IMR-90 (cell line): Measurements from ENCODE around the gene MKNK2. TPM values are rescaled to one million over a fixed set of nuclear protein-coding genes. Genes with fewer than 3 reads are reported as not detected.
A peak's percentile ranks its signal among the peaks of the same experiment; 100 is the strongest.

Experiments used
- ATAC-seq: fragments of 200-7000 bp; cut with Tn5 transposase; 2 replicates; pipeline ENCODE4 v1.9.1; 2020; ENCODE audit warnings: low read depth, mild to moderate bottlenecking, moderate library complexity
- BruUV-seq: library from RNA; stranded (reverse); fragments of 400-500 nt; replicated peaks from 2 replicates; lab custom pipeline; 2021; lab: Mats Ljungman, UMichigan
- CTCF ChIA-PET: fragments of 300-600 bp; formaldehyde crosslinking; extraction: SDS; loops from one replicate; lab custom pipeline; 2021; ENCODE audit warnings: antibody characterized with exemption; lab: Yijun Ruan, JAX
- POLR2A ChIA-PET: fragments of 300-600 bp; sonication (Branson Sonifier 250); formaldehyde crosslinking; loops from one replicate; lab custom pipeline; 2022; ENCODE audit warnings: antibody characterized with exemption; ENCODE audit not compliant: unreplicated experiment; lab: Charles Lee
- DNase-seq: peaks from one replicate; pipeline ENCODE4 v3.0.0; 2013
- H2AFZ ChIP-seq: replicated peaks from 2 replicates; pipeline ENCODE3; 2013; ENCODE audit warnings: low read length, mild to moderate bottlenecking; ENCODE audit not compliant: poor library complexity
- H2AK5ac ChIP-seq: 2 replicates; pipeline ENCODE4 v1.6.1; 2013; ENCODE audit warnings: low read depth, low read length, inconsistent platforms
- H2AK9ac ChIP-seq: replicated peaks from 2 replicates; pipeline ENCODE3; 2013; ENCODE audit warnings: mild to moderate bottlenecking, low read depth, low read length, moderate library complexity; ENCODE audit not compliant: poor library complexity
- H2BK120ac ChIP-seq: 2 replicates; pipeline ENCODE4 v1.6.1; 2013; ENCODE audit warnings: low read depth, low read length, inconsistent platforms
- H2BK15ac ChIP-seq: 3 replicates; pipeline ENCODE4 v1.6.1; 2013; ENCODE audit warnings: low read depth, low read length, inconsistent platforms
- H2BK20ac ChIP-seq: 2 replicates; pipeline ENCODE4 v1.6.1; 2013; ENCODE audit warnings: low read depth, mild to moderate bottlenecking, inconsistent platforms, low read length, moderate library complexity
- H2BK5ac ChIP-seq: 2 replicates; pipeline ENCODE4 v1.6.1; 2013; ENCODE audit warnings: mild to moderate bottlenecking, low read depth, low read length, inconsistent platforms; ENCODE audit not compliant: poor library complexity, severe bottlenecking
- H3K14ac ChIP-seq: replicated peaks from 2 replicates; pipeline ENCODE4 v1.6.1; 2013; ENCODE audit warnings: low read depth, low read length, inconsistent platforms
- H3K18ac ChIP-seq: 2 replicates; pipeline ENCODE4 v1.6.1; 2013; ENCODE audit warnings: low read depth, low read length, control low read depth
- H3K23ac ChIP-seq: 2 replicates; pipeline ENCODE4 v1.6.1; 2013; ENCODE audit warnings: low read depth, low read length, inconsistent platforms
- H3K27ac ChIP-seq: 2 replicates; pipeline ENCODE4 v1.5.1; 2013; ENCODE audit warnings: mild to moderate bottlenecking, control low read depth, low read length; ENCODE audit not compliant: insufficient read depth
- H3K27me3 ChIP-seq: 2 replicates; pipeline ENCODE4 v1.6.1; 2013; ENCODE audit warnings: low read length; ENCODE audit not compliant: control insufficient read depth, insufficient read depth
- H3K36me3 ChIP-seq: 2 replicates; pipeline ENCODE4 v1.6.1; 2013; ENCODE audit warnings: low read length, mixed read lengths; ENCODE audit not compliant: control insufficient read depth, insufficient read depth
- H3K4ac ChIP-seq: 2 replicates; pipeline ENCODE4 v1.6.1; 2013; ENCODE audit warnings: low read depth, low read length, inconsistent platforms
- H3K4me1 ChIP-seq: 2 replicates; pipeline ENCODE4 v1.6.1; 2013; ENCODE audit warnings: low read length, mixed read lengths; ENCODE audit not compliant: control insufficient read depth, insufficient read depth
- H3K4me2 ChIP-seq: 2 replicates; pipeline ENCODE4 v1.6.1; 2013; ENCODE audit warnings: low read depth, mild to moderate bottlenecking, control low read depth, low read length, moderate library complexity
- H3K4me3 ChIP-seq: 2 replicates; pipeline ENCODE4 v1.5.1; 2013; ENCODE audit warnings: low read depth, mild to moderate bottlenecking, control low read depth, low read length, moderate library complexity; ENCODE audit not compliant: insufficient read depth
- H3K56ac ChIP-seq: 2 replicates; pipeline ENCODE4 v1.6.1; 2013; ENCODE audit warnings: low read length, inconsistent platforms; ENCODE audit not compliant: insufficient read depth; ENCODE audit errors: extremely low read depth
- H3K79me1 ChIP-seq, 2 experiments: 2 replicates each; pipeline ENCODE4 v1.6.1; 2013; ENCODE audit warnings: low read length in 2 of 2, inconsistent platforms in 1 of 2, low read depth in 1 of 2
- H3K9ac ChIP-seq: 2 replicates; pipeline ENCODE4 v1.6.1; 2013; ENCODE audit warnings: low read depth, low read length, control low read depth
- H3K9me1 ChIP-seq: 2 replicates; pipeline ENCODE4 v1.6.1; 2013; ENCODE audit warnings: low read length, inconsistent platforms; ENCODE audit not compliant: insufficient read depth
- H3K9me3 ChIP-seq: 2 replicates; pipeline ENCODE4 v1.6.1; 2013; ENCODE audit warnings: low read length; ENCODE audit not compliant: control insufficient read depth, insufficient read depth
- H4K20me1 ChIP-seq: 2 replicates; pipeline ENCODE4 v1.6.1; 2013; ENCODE audit warnings: low read length, inconsistent platforms; ENCODE audit not compliant: insufficient read depth
- H4K5ac ChIP-seq: 2 replicates; pipeline ENCODE4 v1.6.1; 2013; ENCODE audit warnings: mild to moderate bottlenecking, low read depth, low read length, control low read depth
- H4K8ac ChIP-seq, 2 experiments: 2 replicates each; pipeline ENCODE4 v1.6.1; 2013; ENCODE audit warnings: low read depth in 2 of 2, low read length in 2 of 2, control low read depth in 1 of 2, inconsistent platforms in 1 of 2
- H4K91ac ChIP-seq: 2 replicates; pipeline ENCODE4 v1.6.1; 2013; ENCODE audit warnings: low read depth, low read length, inconsistent platforms; ENCODE audit not compliant: insufficient read depth
- CEBPB ChIP-seq: IDR thresholded peaks from 2 replicates; pipeline ENCODE4 v1.6.1; 2012; ENCODE audit warnings: low read depth, low read length, improper control_type of control experiment
- MAZ ChIP-seq: IDR thresholded peaks from 2 replicates; pipeline ENCODE4 v1.6.1; 2012; ENCODE audit warnings: low read depth, mild to moderate bottlenecking, low read length, improper control_type of control experiment, moderate library complexity, borderline replicate concordance
- POLR2A ChIP-seq: IDR thresholded peaks from 2 replicates; pipeline ENCODE4 v1.6.1; 2012; ENCODE audit warnings: mild to moderate bottlenecking, low read depth, low read length
- RFX5 ChIP-seq: IDR thresholded peaks from 2 replicates; pipeline ENCODE4 v1.8.0; 2012; ENCODE audit warnings: low read depth, mild to moderate bottlenecking, low read length, moderate library complexity
- WGBS, 2 experiments: methylation state at CpG; one replicate each; pipeline versions ENCODE4 v1.1.5 to v1.1.7; 2013; ENCODE audit warnings: missing lambda C conversion rate in 2 of 2; ENCODE audit not compliant: insufficient read length in 1 of 2; ENCODE audit errors: extremely low coverage in 2 of 2; 5-methylcytosine and 5-hydroxymethylcytosine counted together
- dilution Hi-C: fragments of 300-500 bp; cut with HindIII; formaldehyde crosslinking; loops from one replicate; pipeline ENCODE4 v1.14.3; 2018; ENCODE audit warnings: low sequenced_read_pairs; ENCODE audit not compliant: unreplicated experiment
- in situ Hi-C: fragments of 300-500 bp; cut with MboI; formaldehyde crosslinking; loops from 3 replicates; pipeline ENCODE4 v1.14.3; 2019; ENCODE audit warnings: low sequenced_read_pairs, inconsistent platforms, mixed read lengths
- intact Hi-C: fragments of 100-400 bp; cut with micrococcal nuclease; formaldehyde crosslinking; loops from 2 replicates; pipeline ENCODE4 v1.10.0; 2022
- polyA plus RNA-seq, 3 experiments: library from polyadenylated mRNA; depleted of rRNA; stranded (reverse); fragments of >200 nt; gene quantifications; 2 replicates each; pipeline ENCODE4 v1.2.3, GENCODE V29; 2012; ENCODE audit warnings: low replicate concordance in 1 of 3
- total RNA-seq: library from RNA; depleted of rRNA; stranded (reverse); fragments of >200 nt; gene quantifications from 2 replicates; pipeline ENCODE4 v1.2.3, GENCODE V29; 2012
- TF ChIP-seq, protein P1 (sequence below): fragments of 150-350 bp; IDR thresholded peaks from 2 replicates; pipeline ENCODE4 v1.6.1; 2017; ENCODE audit warnings: mild to moderate bottlenecking, antibody characterized with exemption, low read length, low read depth

Gene MKNK2
- total and polyA plus RNA-seq, 2 of the 4 experiments (the other 2 are of a cell fraction) = 21.9 to 31.8 TPM

DNA sequence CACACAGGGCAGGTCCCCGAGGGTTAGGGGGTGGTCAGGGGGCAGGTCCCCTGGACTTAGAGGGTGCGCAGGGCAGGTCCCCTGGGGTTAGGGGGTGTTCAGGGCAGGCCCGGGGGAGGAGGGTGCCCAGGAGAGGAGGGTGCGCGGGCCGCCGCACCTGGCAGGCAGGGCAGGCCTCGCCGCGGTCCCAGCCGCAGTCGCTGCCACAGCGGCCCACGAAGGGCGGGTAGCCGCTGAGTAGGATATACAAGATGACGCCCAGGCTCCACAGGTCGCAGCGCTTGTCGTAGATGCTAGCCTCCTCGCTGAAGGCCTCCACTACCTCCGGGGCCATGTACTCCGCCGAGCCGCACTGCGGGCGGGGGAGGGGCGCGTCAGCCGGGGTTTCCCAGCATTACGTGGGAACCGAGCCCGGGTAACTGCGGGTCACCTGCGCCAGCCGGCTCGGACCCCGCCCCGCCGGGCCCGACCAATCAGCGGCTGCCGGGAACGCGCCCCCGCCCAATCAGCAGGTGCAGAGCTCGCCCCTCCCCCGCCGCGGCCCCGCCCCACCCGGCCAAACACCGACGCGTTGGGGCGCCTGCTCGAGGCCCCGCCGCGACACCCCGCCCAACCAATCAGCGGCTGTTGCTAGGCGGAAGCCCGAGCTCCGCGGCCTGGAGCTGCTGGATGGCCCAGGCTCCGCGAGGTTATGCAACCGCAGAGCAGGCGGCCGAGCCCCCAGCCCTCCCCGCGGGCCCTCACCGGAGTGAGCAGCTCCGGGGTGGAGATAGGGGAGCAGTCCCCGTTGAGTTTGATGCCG, 9.2 kb downstream of the MKNK2 start:
- peaks cover 14% of the 10 kb centered on the region for H3K4me1 ChIP-seq
- no peak overlapping the region for H2BK15ac ChIP-seq
- H3K56ac ChIP-seq = no peak overlapping the region
- dilution Hi-C loops = no loop called here
- H3K36me3 ChIP-seq = peaks cover 54% of the 10 kb centered on the region
- no peak overlapping the region for H3K4me3 ChIP-seq
- no peaks in the 10 kb centered on the region for H3K9me3 ChIP-seq
- peak overlapping the region; percentile 51; the same call in 1 of the 2 replicates for H3K27ac ChIP-seq
- H3K9me1 ChIP-seq = 0 out of 2 replicates have a peak, but pooled peaks cover 4% of the 10 kb centered on the region
- H2AK9ac ChIP-seq = peak overlapping the region; percentile 99
- ATAC-seq (peak; percentile 98), DNase-seq (peak; percentile 85)
- H3K9ac ChIP-seq = peak overlapping the region; percentile 60
- peak overlapping the region; percentile 23 for H3K4me2 ChIP-seq
- peak overlapping the region; percentile 83 for H3K4ac ChIP-seq
- H2BK120ac ChIP-seq = peak overlapping the region; percentile 70; the same call in 1 of the 2 replicates
- CTCF ChIA-PET = no interaction called here
- H4K5ac ChIP-seq = peak overlapping the region; percentile 74
- H4K20me1 ChIP-seq = peaks cover 25% of the 10 kb centered on the region
- H2BK20ac ChIP-seq = no peak overlapping the region; the same call in 1 of the 2 replicates
- peak; percentile 98 for TF ChIP-seq RFX5
- TF ChIP-seq CEBPB = peak; percentile 94
- TF ChIP-seq, protein P1, sequence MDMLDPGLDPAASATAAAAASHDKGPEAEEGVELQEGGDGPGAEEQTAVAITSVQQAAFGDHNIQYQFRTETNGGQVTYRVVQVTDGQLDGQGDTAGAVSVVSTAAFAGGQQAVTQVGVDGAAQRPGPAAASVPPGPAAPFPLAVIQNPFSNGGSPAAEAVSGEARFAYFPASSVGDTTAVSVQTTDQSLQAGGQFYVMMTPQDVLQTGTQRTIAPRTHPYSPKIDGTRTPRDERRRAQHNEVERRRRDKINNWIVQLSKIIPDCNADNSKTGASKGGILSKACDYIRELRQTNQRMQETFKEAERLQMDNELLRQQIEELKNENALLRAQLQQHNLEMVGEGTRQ = peak; percentile 4; the same call in 1 of the 2 replicates
- TF ChIP-seq MAZ = peak; percentile 65; the same call in 1 of the 2 replicates
- TF ChIP-seq POLR2A = no peak
- H3K14ac ChIP-seq = peak overlapping the region; percentile 76
- H2BK5ac ChIP-seq = peak overlapping the region; percentile 53
- in situ Hi-C loops = no loop called here
- no peak overlapping the region for H3K23ac ChIP-seq
- peaks cover 5 to 35% of the 10 kb centered on the region in 2 experiments; a peak in 3 of 4 replicates for H3K79me1 ChIP-seq
- POLR2A ChIA-PET = no interaction called here
- peak overlapping the region; percentile 72 for H4K91ac ChIP-seq
- H2AK5ac ChIP-seq = peak overlapping the region; percentile 59
- intact Hi-C loops = no loop called here
- H3K27me3 ChIP-seq = no peaks in the 10 kb centered on the region
- no TSS peak for BruUV-seq
- H4K8ac ChIP-seq = peak overlapping the region; percentile 90 to 99
- peak overlapping the region; percentile 14; the same call in 1 of the 2 replicates for H3K18ac ChIP-seq
- peak overlapping the region; percentile 91 for H2AFZ ChIP-seq
- 53% methylated on average over 25 of the region's 77 CpGs; no CpG with 5 or more reads in 1 of the 2 experiments for WGBS, 2 experiments
